Karpas-422 (cell line): Measurements from ENCODE around the gene ATXN2. TPM values are rescaled to one million over a fixed set of nuclear protein-coding genes. Genes with fewer than 3 reads are reported as not detected.
"Not testable (repeated sequence)": the region's sequence is repeated elsewhere in the genome, so short reads cannot be mapped to it uniquely, and the experiment has no call there.

Experiments
- DNase-seq: peaks from one replicate; pipeline ENCODE4 v3.0.0-alpha.2; 2015
- H2AFZ ChIP-seq: fragments of 200-600 bp; sonication (generic); 2 replicates; pipeline ENCODE4 v1.6.1; 2014; ENCODE audit warnings: antibody characterized with exemption, low read length, mixed read lengths
- H3K27ac ChIP-seq: fragments of 200-600 bp; sonication (generic); 2 replicates; pipeline ENCODE4 v1.5.1; 2014; ENCODE audit warnings: mild to moderate bottlenecking, low read length, moderate library complexity
- H3K27me3 ChIP-seq: fragments of 200-600 bp; sonication (generic); 2 replicates; pipeline ENCODE4 v1.6.1; 2014; ENCODE audit warnings: low read length, mixed read lengths
- H3K36me3 ChIP-seq: fragments of 200-600 bp; sonication (generic); 2 replicates; pipeline ENCODE4 v1.6.1; 2014; ENCODE audit warnings: low read length, mixed read lengths; ENCODE audit not compliant: insufficient read depth
- H3K4me1 ChIP-seq: fragments of 200-600 bp; sonication (generic); 2 replicates; pipeline ENCODE4 v1.6.1; 2014; ENCODE audit warnings: mild to moderate bottlenecking, low read length, mixed read lengths
- H3K4me2 ChIP-seq: fragments of 200-600 bp; sonication (generic); 2 replicates; pipeline ENCODE4 v1.6.1; 2014; ENCODE audit warnings: low read length, low read depth, mild to moderate bottlenecking; ENCODE audit not compliant: poor library complexity, severe bottlenecking
- H3K4me3 ChIP-seq: fragments of 200-600 bp; sonication (generic); 2 replicates; pipeline ENCODE4 v1.5.1; 2014; ENCODE audit warnings: mild to moderate bottlenecking, antibody characterized with exemption, low read length, mixed read lengths
- H3K79me2 ChIP-seq: fragments of 200-600 bp; sonication (generic); 2 replicates; pipeline ENCODE4 v1.6.1; 2014; ENCODE audit warnings: mild to moderate bottlenecking, low read length, mixed read lengths
- H3K9ac ChIP-seq: fragments of 200-600 bp; sonication (generic); 2 replicates; pipeline ENCODE4 v1.6.0; 2014; ENCODE audit warnings: low read length
- H3K9me2 ChIP-seq: fragments of 200-600 bp; sonication (generic), shearing (Covaris generic); replicated peaks from 2 replicates; pipeline ENCODE4 v1.6.0; 2014; ENCODE audit warnings: mild to moderate bottlenecking, low read length, moderate library complexity; ENCODE audit not compliant: insufficient read depth
- H3K9me3 ChIP-seq: fragments of 300-700, 200-600 bp; sonication (generic); 2 replicates; pipeline ENCODE4 v1.6.1; 2014; ENCODE audit warnings: low read length, mixed read lengths
- H4K20me1 ChIP-seq: fragments of 200-600 bp; sonication (generic); 2 replicates; pipeline ENCODE4 v1.6.1; 2014; ENCODE audit warnings: mild to moderate bottlenecking, antibody characterized with exemption, low read length, low read depth; ENCODE audit not compliant: insufficient read depth
- total RNA-seq: library from RNA; depleted of rRNA; stranded (reverse); fragments of >200 nt; shearing (Covaris generic); gene quantifications from 2 replicates; pipeline ENCODE4 v1.2.3, GENCODE V29; 2014; ENCODE audit warnings: low replicate concordance

ATXN2 gene
- total RNA-seq, 1 experiment from 2014 or later: 50.6 TPM

DNA sequence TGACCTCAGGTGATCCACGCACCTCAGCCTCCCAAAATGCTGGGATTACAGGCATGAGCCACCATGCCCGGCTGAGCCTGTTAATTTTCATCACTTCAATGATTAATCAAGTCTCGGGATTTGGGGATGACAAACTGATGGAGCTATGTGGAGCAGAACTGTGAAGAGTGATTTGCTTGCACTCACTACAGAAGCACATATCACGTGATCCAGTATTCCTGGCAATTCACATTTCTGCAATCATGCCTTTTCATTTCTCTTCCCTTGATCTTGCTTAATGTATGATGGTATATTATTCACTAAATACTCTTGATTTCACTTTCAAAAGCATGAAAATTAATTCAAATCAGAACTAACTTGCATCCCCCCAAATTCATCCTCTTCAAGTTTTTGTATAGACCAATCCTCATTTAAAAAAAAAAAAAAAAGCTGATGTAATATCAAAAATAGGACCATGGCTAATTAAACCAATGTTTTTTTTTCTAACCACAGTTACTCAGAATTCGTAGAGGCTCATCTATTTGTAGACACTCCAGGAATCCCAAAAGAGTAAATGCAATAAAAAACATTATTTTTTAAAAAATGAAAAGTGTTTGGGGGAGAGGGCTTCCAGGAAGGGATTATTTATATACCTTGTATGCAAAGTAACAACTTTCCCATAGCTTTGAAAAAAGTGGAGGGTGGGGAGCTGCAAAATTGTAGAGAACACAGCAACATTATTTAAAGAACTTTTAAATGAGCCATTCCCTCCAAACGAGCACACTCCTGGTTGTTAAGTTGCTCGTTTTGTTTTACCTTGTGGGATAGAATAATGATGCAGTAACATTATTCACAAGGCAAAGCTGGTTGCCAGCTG is 7.0 kb upstream of the ATXN2 start:
- H3K4me2 ChIP-seq: no peak overlapping the region
- no peak overlapping the region for H2AFZ ChIP-seq
- no peak overlapping the region for H3K9ac ChIP-seq
- H3K9me3 ChIP-seq: no peaks in the 10 kb centered on the region
- H3K4me3 ChIP-seq: no peak overlapping the region
- no peak overlapping the region for H3K27ac ChIP-seq
- peaks cover 3% of the 10 kb centered on the region; the same call in 1 of the 2 replicates for H3K4me1 ChIP-seq
- H4K20me1 ChIP-seq: no peaks in the 10 kb centered on the region
- DNase-seq: no peak
- H3K9me2 ChIP-seq: no peaks in the 10 kb centered on the region
- no peaks in the 10 kb centered on the region for H3K79me2 ChIP-seq
- H3K36me3 ChIP-seq: no peaks in the 10 kb centered on the region
- H3K27me3 ChIP-seq: no peaks in the 10 kb centered on the region

GRCh38 chr12:111602857-111603256 is 3.7 kb upstream of the ATXN2 start:
- H3K36me3 ChIP-seq, DNase-seq, H3K4me2 ChIP-seq, H3K27me3 ChIP-seq, H3K27ac ChIP-seq, H3K4me1 ChIP-seq, H3K9ac ChIP-seq, H2AFZ ChIP-seq, H3K79me2 ChIP-seq, H3K9me2 ChIP-seq, H4K20me1 ChIP-seq, H3K4me3 ChIP-seq, H3K9me3 ChIP-seq: not testable (repeated sequence)

GRCh38 chr12:111602348-111602747 is 3.2 kb upstream of the ATXN2 start:
- H4K20me1 ChIP-seq: peaks cover 10% of the 10 kb centered on the region
- no peak for DNase-seq
- no peaks in the 10 kb centered on the region for H3K36me3 ChIP-seq
- no peak overlapping the region for H2AFZ ChIP-seq
- H3K4me2 ChIP-seq: no peak overlapping the region
- no peak overlapping the region for H3K9ac ChIP-seq
- H3K4me3 ChIP-seq: no peak overlapping the region
- no peaks in the 10 kb centered on the region for H3K9me3 ChIP-seq
- H3K79me2 ChIP-seq: peaks cover 14% of the 10 kb centered on the region
- no peaks in the 10 kb centered on the region for H3K27me3 ChIP-seq
- H3K4me1 ChIP-seq: peaks cover 10% of the 10 kb centered on the region
- no peak overlapping the region for H3K27ac ChIP-seq
- no peaks in the 10 kb centered on the region for H3K9me2 ChIP-seq

DNA sequence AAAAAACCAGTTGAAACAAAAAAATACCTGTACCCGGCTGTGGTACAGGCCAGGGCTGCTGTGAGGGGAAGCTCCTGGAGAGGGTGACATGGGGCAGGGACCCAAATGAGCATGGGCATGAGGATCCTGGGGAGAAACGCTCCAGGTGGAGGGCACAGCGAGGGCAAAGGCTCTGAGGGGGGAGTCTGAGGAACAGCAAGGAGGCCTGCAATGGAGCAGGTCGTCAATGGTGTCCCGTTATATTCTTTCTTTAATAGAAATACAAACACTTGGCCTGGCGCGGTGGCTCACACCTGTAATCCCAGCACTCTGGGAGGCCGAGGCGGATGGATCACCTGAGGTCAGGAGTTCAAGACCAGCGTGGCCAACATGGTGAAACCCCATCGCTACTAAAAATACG is 1.9 kb upstream of the ATXN2 start:
- not testable (repeated sequence) for H2AFZ ChIP-seq, H3K27ac ChIP-seq, H3K36me3 ChIP-seq, H3K9me2 ChIP-seq, H3K4me3 ChIP-seq, H3K4me2 ChIP-seq, H3K9me3 ChIP-seq, H3K27me3 ChIP-seq, H3K9ac ChIP-seq, DNase-seq
- Histone ChIP-seq H4K20me1 (peaks cover 20% of the 10 kb centered on the region), H3K79me2 (peaks cover 28% of the 10 kb centered on the region), H3K4me1 (peaks cover 22% of the 10 kb centered on the region)

DNA sequence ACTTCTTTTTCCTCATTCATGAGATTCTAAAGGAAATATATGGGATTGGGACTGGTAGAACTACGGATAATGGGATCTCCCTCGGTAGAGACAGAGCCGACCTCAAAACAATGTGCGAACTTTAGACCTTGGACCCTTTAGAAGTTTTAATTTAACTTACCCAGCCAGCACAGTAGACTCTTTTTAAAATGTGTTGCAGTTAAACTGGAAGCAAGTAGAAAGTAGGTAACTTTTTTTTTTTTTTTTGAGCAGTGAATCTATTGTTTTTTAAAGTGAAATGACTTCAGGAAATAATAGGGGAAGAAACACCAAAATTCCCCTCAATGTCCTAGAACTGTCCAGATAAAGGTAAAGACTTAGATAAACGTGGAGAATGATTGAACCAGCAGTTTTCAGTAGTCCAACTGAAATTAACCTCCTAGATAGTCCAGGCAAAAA is 1.1 kb upstream of the ATXN2 start:
- H3K36me3 ChIP-seq: no peaks in the 10 kb centered on the region
- peak overlapping the region; percentile 97 for H3K4me2 ChIP-seq
- H2AFZ ChIP-seq: peak overlapping the region; percentile 19; the same call in 1 of the 2 replicates
- no peaks in the 10 kb centered on the region for H3K9me2 ChIP-seq
- peak overlapping the region; percentile 86 for H3K4me3 ChIP-seq
- H3K4me1 ChIP-seq: peaks cover 28% of the 10 kb centered on the region
- H3K79me2 ChIP-seq: peaks cover 36% of the 10 kb centered on the region
- peak; percentile 45 for DNase-seq
- H3K9ac ChIP-seq: peak overlapping the region; percentile 99
- no peaks in the 10 kb centered on the region for H3K9me3 ChIP-seq
- no peaks in the 10 kb centered on the region for H3K27me3 ChIP-seq
- H3K27ac ChIP-seq: peak overlapping the region; percentile 78
- H4K20me1 ChIP-seq: peaks cover 21% of the 10 kb centered on the region

DNA sequence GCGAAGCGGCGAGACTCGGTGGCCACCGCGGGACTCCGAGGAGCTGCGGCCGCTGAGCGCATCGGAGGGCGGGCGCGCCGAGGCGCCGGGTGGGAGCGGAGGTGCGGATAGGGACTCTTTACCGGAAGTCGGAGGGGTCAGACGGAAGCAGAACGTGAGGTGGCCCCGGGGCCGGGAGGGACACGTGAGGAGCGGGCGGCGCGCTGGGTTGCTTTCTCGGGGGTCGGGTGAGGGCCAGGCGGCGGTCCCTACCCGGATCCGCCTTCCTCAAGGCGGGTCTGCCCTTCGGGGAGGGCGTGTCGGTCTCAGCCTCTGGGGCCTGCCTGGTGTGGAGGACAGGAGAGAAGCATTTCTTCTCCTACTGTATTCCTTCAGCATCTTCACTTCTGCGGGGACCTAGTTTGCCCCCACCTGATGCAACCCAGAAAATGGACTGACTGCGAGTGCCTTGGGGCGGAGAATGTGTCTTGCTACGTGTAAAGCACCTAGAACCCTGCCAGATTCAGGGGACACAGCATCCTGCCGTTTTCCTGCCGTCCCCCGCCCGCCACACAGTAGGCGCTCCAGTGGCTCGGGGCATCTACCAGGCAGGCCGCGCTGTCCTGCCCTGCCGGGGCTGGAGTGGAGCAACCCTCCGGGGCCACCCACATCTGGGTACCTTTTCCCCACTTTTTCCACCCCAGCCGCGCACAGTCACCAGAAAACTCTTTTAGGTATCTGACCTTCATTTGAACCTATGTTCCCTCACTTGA is 514 bp upstream of the ATXN2 start:
- H3K79me2 ChIP-seq: peaks cover 42% of the 10 kb centered on the region
- peak; percentile 97 for DNase-seq
- H3K27me3 ChIP-seq: no peaks in the 10 kb centered on the region
- peak overlapping the region; percentile 97 for H3K4me2 ChIP-seq
- peak overlapping the region; percentile 19; the same call in 1 of the 2 replicates for H2AFZ ChIP-seq
- H3K4me1 ChIP-seq: peaks cover 34% of the 10 kb centered on the region
- peaks cover 27% of the 10 kb centered on the region for H4K20me1 ChIP-seq
- no peaks in the 10 kb centered on the region for H3K9me3 ChIP-seq
- H3K4me3 ChIP-seq: peak overlapping the region; percentile 86
- peak overlapping the region; percentile 78 for H3K27ac ChIP-seq
- H3K9ac ChIP-seq: peak overlapping the region; percentile 99
- H3K36me3 ChIP-seq: peaks cover 5% of the 10 kb centered on the region; the same call in 1 of the 2 replicates
- H3K9me2 ChIP-seq: no peaks in the 10 kb centered on the region

GRCh38 chr12:111597831-111598636 is 1.1 kb downstream of the ATXN2 start:
- Histone ChIP-seq H3K79me2 (peaks cover 57% of the 10 kb centered on the region), H4K20me1 (peaks cover 36% of the 10 kb centered on the region), H3K9ac (peak overlapping the region; percentile 99), H3K36me3 (peaks cover 6% of the 10 kb centered on the region; the same call in 1 of the 2 replicates), H3K4me3 (peak overlapping the region; percentile 86), H3K9me3 (no peaks in the 10 kb centered on the region), H3K27me3 (no peaks in the 10 kb centered on the region), H3K4me1 (peaks cover 42% of the 10 kb centered on the region), H3K27ac (peak overlapping the region; percentile 85), H2AFZ (0 out of 2 replicates have a peak overlapping the region, but pooled peaks have one; percentile 30), H3K9me2 (no peaks in the 10 kb centered on the region), H3K4me2 (peak overlapping the region; percentile 89)
- peak; percentile 74 for DNase-seq
